Measurements from ENCODE around the gene NDST1.

Gene NDST1

GRCh38 chr5:150582241-150583109, 74.5 kb downstream of the NDST1 start (continued):
- TF ChIP-seq POU6F1 (CRISPR knock-in tag; IDR thresholded peaks at IDR 0.05; ENCODE audit: borderline replicate concordance, low read depth) (no peak), ZFP30 (CRISPR knock-in tag; IDR thresholded peaks at IDR 0.05) (no peak), ZNF70 (CRISPR knock-in tag; IDR thresholded peaks at IDR 0.05) (no peak), PATZ1 (CRISPR knock-in tag; IDR thresholded peaks at IDR 0.05; ENCODE audit: borderline replicate concordance) (no peak), ARNTL (CRISPR knock-in tag; IDR thresholded peaks at IDR 0.05; ENCODE audit: borderline replicate concordance, low read depth) (no peak)

GRCh38 chr5:150583541-150584225, 75.8 kb downstream of the NDST1 start:
- TF ChIP-seq ZC3H10 (CRISPR knock-in tag; IDR thresholded peaks at IDR 0.05), result no peak
- no peak for TF ChIP-seq CSDC2 (CRISPR knock-in tag; IDR thresholded peaks at IDR 0.05)
- TF ChIP-seq TOX (CRISPR knock-in tag; IDR thresholded peaks at IDR 0.05; ENCODE audit: borderline replicate concordance), result no peak
- no peak for TF ChIP-seq RARB (CRISPR knock-in tag; IDR thresholded peaks at IDR 0.05)
- no peak for TF ChIP-seq OSR1 (CRISPR knock-in tag; IDR thresholded peaks at IDR 0.05)
- TF ChIP-seq POU6F1 (CRISPR knock-in tag; IDR thresholded peaks at IDR 0.05; ENCODE audit: borderline replicate concordance, low read depth), result no peak
- no peak for TF ChIP-seq ZFP3 (CRISPR knock-in tag; IDR thresholded peaks at IDR 0.05)
- no peak for TF ChIP-seq ZNF8 (CRISPR knock-in tag; IDR thresholded peaks at IDR 0.05)
- TF ChIP-seq TSHZ2 (CRISPR knock-in tag; IDR thresholded peaks at IDR 0.05), result no peak
- ATAC-seq, result no peak

GRCh38 chr5:150584556-150585335, 76.8 kb downstream of the NDST1 start:
- no peak for ATAC-seq
- TF ChIP-seq BACH2 (CRISPR knock-in tag; IDR thresholded peaks at IDR 0.05; ENCODE audit: borderline replicate concordance) (no peak), TSHZ2 (CRISPR knock-in tag; IDR thresholded peaks at IDR 0.05) (no peak), CREB5 (CRISPR knock-in tag; IDR thresholded peaks at IDR 0.05; ENCODE audit: low read depth) (no peak), ARNTL (CRISPR knock-in tag; IDR thresholded peaks at IDR 0.05; ENCODE audit: borderline replicate concordance, low read depth) (no peak), ISL1 (CRISPR knock-in tag; IDR thresholded peaks at IDR 0.05) (no peak), TOX (CRISPR knock-in tag; IDR thresholded peaks at IDR 0.05; ENCODE audit: borderline replicate concordance) (no peak), ZFP3 (CRISPR knock-in tag; IDR thresholded peaks at IDR 0.05) (no peak), ZNF8 (CRISPR knock-in tag; IDR thresholded peaks at IDR 0.05) (no peak), ESRRG (CRISPR knock-in tag; IDR thresholded peaks at IDR 0.05) (no peak), PPARA (CRISPR knock-in tag; IDR thresholded peaks at IDR 0.05; ENCODE audit: borderline replicate concordance) (no peak), ZNF70 (CRISPR knock-in tag; IDR thresholded peaks at IDR 0.05) (no peak), OSR1 (CRISPR knock-in tag; IDR thresholded peaks at IDR 0.05) (no peak), RARB (CRISPR knock-in tag; IDR thresholded peaks at IDR 0.05) (no peak), TCF4 (CRISPR knock-in tag; IDR thresholded peaks at IDR 0.05; ENCODE audit: borderline replicate concordance) (no peak), CSRNP3 (CRISPR knock-in tag; IDR thresholded peaks at IDR 0.05) (no peak), ZC3H10 (CRISPR knock-in tag; IDR thresholded peaks at IDR 0.05) (no peak)

All from SK-N-SH treated with all-trans-retinoic acid at 6 μM for 48 hours (cell line).